ENCODE data around the gene SPRY2.

Gene SPRY2

DNA sequence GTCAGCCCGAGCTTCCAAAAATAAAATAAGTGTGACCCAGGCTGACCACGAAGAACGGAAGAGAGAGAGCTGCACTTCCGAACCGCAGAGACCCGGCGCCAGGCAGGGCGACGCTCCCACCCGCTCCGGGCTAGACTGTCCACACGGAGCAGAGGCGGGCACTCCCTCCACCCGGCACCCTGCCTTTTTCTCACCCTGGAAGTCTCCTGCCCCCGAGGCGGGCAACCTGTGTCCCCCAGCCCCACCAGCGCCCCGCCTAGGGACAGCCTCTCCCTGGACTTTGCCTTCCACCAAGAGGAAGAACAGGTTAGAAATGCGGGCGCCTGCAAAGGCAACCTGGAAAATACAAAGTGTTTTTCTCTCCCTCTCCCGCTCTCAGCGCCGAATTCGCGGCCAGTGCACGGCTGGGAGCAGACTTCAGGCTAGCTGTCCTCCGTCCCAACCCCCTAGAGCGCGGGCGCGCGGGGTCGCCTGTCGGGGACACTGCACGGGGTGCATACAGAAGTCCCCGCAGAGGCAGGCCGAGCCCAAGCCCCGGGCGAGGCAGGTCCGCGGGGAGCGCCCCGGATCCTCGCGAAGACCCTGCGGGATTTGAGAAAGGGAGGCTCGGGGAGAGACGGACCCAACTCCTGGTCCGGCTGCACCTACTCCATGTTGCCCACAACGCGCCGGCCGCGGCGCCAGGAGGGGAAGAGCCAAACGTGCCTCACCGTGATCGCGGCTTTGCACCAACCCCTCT, 845 bp downstream of the SPRY2 start:
- peak overlapping the region; percentile 21 for H3K4me3 ChIP-seq (ENCODE audit: low read depth, low read length)
- TF ChIP-seq, protein P1, sequence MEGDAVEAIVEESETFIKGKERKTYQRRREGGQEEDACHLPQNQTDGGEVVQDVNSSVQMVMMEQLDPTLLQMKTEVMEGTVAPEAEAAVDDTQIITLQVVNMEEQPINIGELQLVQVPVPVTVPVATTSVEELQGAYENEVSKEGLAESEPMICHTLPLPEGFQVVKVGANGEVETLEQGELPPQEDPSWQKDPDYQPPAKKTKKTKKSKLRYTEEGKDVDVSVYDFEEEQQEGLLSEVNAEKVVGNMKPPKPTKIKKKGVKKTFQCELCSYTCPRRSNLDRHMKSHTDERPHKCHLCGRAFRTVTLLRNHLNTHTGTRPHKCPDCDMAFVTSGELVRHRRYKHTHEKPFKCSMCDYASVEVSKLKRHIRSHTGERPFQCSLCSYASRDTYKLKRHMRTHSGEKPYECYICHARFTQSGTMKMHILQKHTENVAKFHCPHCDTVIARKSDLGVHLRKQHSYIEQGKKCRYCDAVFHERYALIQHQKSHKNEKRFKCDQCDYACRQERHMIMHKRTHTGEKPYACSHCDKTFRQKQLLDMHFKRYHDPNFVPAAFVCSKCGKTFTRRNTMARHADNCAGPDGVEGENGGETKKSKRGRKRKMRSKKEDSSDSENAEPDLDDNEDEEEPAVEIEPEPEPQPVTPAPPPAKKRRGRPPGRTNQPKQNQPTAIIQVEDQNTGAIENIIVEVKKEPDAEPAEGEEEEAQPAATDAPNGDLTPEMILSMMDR (IDR thresholded peaks at IDR 0.05; ENCODE audit: borderline replicate concordance, insufficient read depth, low read depth, low read length) = no peak

DNA sequence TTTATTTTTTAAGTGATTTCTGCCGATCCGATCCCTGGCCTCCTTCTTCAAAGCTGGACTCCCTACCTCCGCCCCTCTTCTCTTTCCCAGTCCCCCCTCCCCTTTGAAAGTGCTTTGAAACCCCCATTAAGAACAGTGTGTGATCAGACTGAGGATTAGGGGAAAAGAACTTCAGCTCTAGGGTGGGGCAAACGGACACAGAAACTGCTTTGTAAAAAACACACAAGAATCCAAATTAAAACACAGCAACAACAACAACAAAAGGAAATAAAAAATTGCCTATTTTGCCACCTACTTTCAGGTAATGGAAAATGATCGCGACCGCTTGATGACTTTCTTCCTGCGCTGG, 1.4 kb downstream of the SPRY2 start:
- TF ChIP-seq, protein P1 (IDR thresholded peaks at IDR 0.05; ENCODE audit: borderline replicate concordance, insufficient read depth, low read depth, low read length) = no peak
- H3K4me3 ChIP-seq (ENCODE audit: low read depth, low read length) = no peak overlapping the region

DNA sequence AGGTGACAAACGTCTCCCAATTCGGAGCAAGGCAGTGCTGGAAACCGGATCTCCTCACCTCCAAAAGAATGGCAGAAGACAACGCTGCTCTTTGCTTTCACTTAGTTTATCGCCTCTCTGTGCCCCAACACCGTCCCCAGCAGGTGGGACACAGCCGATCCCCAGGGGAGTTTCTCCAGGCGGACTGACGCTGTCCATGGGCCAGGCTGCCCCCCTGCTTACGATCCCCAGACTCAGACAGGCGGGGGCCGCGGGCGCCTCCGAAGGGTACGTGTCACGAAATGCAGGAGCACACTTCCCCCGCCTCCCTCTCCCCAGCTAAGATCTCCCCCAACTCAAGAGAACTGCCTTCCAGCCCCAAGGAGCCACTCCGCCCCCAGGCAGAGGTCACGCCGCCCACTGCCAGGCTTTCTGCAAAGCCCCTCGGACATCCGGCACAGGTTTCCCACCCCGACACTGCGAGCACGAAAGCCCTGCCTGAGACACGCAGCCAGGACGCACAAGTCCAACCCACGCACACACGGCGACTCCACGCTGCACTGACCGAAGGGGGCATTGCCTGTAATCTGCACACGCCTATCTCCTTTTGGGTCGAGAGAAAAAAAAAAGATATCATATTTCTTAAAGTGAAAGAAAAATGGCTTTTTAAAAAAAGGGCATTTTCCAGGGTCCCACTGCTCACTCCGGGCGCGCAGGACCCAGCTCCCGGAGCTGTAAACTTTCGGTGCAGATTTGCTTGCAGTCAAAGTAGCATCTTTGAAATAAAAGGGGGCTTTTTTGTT, 2.0 kb downstream of the SPRY2 start:
- TF ChIP-seq, protein P1 (IDR thresholded peaks at IDR 0.05; ENCODE audit: borderline replicate concordance, insufficient read depth, low read depth, low read length) = no peak
- H3K4me3 ChIP-seq (ENCODE audit: low read depth, low read length) = no peak overlapping the region

DNA sequence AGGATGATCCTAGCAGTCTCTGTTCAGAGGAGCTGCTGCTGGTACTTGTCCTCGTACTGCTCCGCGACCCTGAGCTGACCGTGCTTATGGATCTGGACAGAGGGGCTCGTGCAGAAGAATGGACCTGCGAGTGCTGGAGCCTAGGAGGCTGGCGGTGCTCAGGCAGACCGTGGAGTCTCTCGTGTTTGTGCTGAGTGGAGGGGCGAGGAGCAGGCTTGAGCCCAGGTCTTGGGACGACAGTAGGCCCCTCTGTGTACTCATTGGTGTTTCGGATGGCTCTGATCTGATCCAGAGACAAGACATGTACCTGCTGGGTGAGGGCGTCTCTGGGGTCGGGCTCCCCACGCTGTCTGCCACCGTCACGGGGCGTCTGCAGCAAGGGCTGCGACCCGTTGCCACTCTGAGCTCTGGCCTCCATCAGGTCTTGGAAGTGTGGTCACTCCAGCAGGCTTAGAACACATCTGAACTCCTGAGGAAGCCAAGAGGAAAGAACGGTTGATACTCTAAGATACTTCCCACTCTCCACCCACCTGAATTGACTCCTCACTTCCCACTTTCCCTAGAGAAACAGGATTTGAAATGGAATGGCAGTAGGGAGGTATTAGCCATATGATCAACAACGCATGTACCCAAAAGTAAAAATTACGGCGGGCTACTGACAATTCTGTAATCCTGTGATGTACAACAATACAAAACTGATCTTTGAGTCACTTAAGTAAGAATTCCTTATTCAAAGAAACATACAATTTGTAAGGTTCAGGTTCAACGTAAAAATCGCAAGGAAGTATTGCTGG, 3.4 kb downstream of the SPRY2 start:
- TF ChIP-seq, protein P1 (IDR thresholded peaks at IDR 0.05; ENCODE audit: borderline replicate concordance, insufficient read depth, low read depth, low read length) = no peak
- H3K4me3 ChIP-seq (ENCODE audit: low read depth, low read length) = no peak overlapping the region

DNA sequence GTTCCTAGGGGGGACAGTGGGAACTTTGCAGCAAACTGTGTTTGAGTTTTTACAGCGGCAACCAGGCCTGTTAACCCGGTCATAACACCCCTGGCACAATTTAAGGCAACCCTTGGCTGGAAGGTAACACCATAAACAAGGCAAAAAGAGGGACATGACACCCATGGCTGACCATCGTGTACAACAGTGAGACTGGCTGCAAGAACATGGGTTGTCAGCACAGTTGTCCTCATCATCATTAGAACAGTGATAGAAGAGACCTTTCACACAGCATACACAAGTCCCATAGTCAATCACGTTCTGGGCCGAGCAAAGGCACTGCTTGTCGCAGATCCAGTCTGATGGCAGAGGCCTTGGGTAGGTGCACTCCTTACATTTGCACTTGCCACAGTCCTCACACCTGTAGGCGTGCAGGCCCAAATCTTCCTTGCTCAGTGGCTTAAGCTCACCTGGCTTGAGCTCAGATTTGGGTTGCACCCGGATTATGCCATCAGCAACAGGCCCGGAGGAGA, 4.1 kb downstream of the SPRY2 start:
- TF ChIP-seq, protein P1 (IDR thresholded peaks at IDR 0.05; ENCODE audit: borderline replicate concordance, insufficient read depth, low read depth, low read length) = no peak
- H3K4me3 ChIP-seq (ENCODE audit: low read depth, low read length) = no peak overlapping the region

DNA sequence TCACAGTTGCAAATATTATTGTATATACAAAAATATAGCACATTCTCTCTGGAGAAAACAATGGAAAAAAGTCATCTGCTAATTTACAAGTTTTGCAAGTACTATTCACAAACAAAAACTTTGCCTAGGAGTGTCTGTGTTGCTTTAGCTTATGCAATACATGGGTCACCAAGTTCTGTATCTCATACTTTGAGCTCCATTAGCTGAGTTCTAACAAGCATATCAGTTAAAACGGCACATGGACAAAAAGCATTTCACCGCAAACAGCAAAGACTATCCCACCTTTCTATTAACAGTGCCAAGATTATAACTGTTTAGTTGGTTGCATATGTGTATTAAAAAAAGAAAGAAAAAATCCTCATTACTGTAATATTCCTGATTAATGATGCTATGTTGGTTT, 4.6 kb downstream of the SPRY2 start:
- TF ChIP-seq, protein P1 (IDR thresholded peaks at IDR 0.05; ENCODE audit: borderline replicate concordance, insufficient read depth, low read depth, low read length) = no peak
- no peak overlapping the region for H3K4me3 ChIP-seq (ENCODE audit: low read depth, low read length)

All from GM12875 (cell line).